ENCODE measurements around the gene RPS6KA5.

- TF ChIP-seq CTCF (IDR thresholded peaks at IDR 0.05) = no peak
- no peak for TF ChIP-seq POLR2A (IDR thresholded peaks at IDR 0.05)
Measured at GRCh38 chr14:90986510-90986909, 73.9 kb downstream of the RPS6KA5 start.
